ENCODE measurements around the gene LANCL3.

Gene LANCL3

GRCh38 chrX:37613933-37614332 is 42.5 kb downstream of the LANCL3 start:
- TF ChIP-seq ZBTB44 (tag by site-specific recombination; IDR thresholded peaks at IDR 0.05) (no peak), ZBTB8A (tag by site-specific recombination; IDR thresholded peaks at IDR 0.05) (no peak), ZSCAN30 (tag by site-specific recombination; IDR thresholded peaks at IDR 0.05) (no peak), ZNF514 (tag by site-specific recombination; IDR thresholded peaks at IDR 0.05) (no peak), ZBTB20 (tag by site-specific recombination; IDR thresholded peaks at IDR 0.05) (0 out of 2 replicates have a peak, but pooled peaks have one; percentile 20), TSHZ1 (tag by site-specific recombination; IDR thresholded peaks at IDR 0.05; ENCODE audit: borderline replicate concordance) (no peak)
- ChIA-PET CTCF (no interaction called here), POLR2A (no interaction called here)
- H3K36me3 ChIP-seq (ENCODE audit: control insufficient read depth in 2 of 2, insufficient read depth in 1 of 2, low read length in 2 of 2) = no peaks in the 10 kb centered on the region
- H3K4me1 ChIP-seq (ENCODE audit: control insufficient read depth, insufficient read depth, low read length) = no peaks in the 10 kb centered on the region
- H3K27ac ChIP-seq (ENCODE audit: extremely low read depth, low read depth, low read length) = no peak overlapping the region
- no peak overlapping the region for H3K4me3 ChIP-seq (ENCODE audit: low read depth, low read length)
- no peaks in the 10 kb centered on the region for H3K9me3 ChIP-seq (ENCODE audit: control insufficient read depth, insufficient read depth, low read depth, low read length)

- POLR2A ChIA-PET = no interaction called here
- Histone ChIP-seq H3K36me3 (ENCODE audit: control insufficient read depth in 2 of 2, insufficient read depth in 1 of 2, low read length in 2 of 2) (no peaks in the 10 kb centered on the region), H3K27ac (ENCODE audit: extremely low read depth, low read depth, low read length) (no peak overlapping the region), H3K4me3 (ENCODE audit: low read depth, low read length) (no peak overlapping the region), H3K9me3 (ENCODE audit: control insufficient read depth, insufficient read depth, low read depth, low read length) (no peaks in the 10 kb centered on the region), H3K4me1 (ENCODE audit: control insufficient read depth, insufficient read depth, low read length) (no peaks in the 10 kb centered on the region)
- CTCF ChIA-PET = interaction anchor here (0.5 to 1.4 kb wide), 2 partner anchors 118 to 299 kb away, joined by 3 read pairs; no protein-coding TSS in a partner anchor
- no peak for TF ChIP-seq ZBTB26 (tag by site-specific recombination; optimal IDR thresholded peaks at IDR 0.05)
- TF ChIP-seq ATF2 (tag by site-specific recombination; IDR thresholded peaks at IDR 0.05; ENCODE audit: low read depth) = no peak
Observed at GRCh38 chrX:37627602-37628001, 56.1 kb downstream of the LANCL3 start.

- Histone ChIP-seq H3K36me3 (ENCODE audit: control insufficient read depth in 2 of 2, insufficient read depth in 1 of 2, low read length in 2 of 2) (no peaks in the 10 kb centered on the region), H3K4me1 (ENCODE audit: control insufficient read depth, insufficient read depth, low read length) (no peaks in the 10 kb centered on the region), H3K9me3 (ENCODE audit: control insufficient read depth, insufficient read depth, low read depth, low read length) (no peaks in the 10 kb centered on the region), H3K4me3 (ENCODE audit: low read depth, low read length) (no peak overlapping the region), H3K27ac (ENCODE audit: extremely low read depth, low read depth, low read length) (no peak overlapping the region)
- TF ChIP-seq MEIS1 (CRISPR knock-in tag; IDR thresholded peaks at IDR 0.05; ENCODE audit: borderline replicate concordance) = no peak
- TF ChIP-seq ZNF391 (tag by site-specific recombination; IDR thresholded peaks at IDR 0.05; ENCODE audit: borderline replicate concordance, low read depth) = no peak
- no peak for TF ChIP-seq ZNF510 (tag by site-specific recombination; IDR thresholded peaks at IDR 0.05; ENCODE audit: insufficient replicate concordance)
- TF ChIP-seq ZNF214 (tag by site-specific recombination; IDR thresholded peaks at IDR 0.05; ENCODE audit: borderline replicate concordance) = no peak
- no peak for TF ChIP-seq ZNF2 (tag by site-specific recombination; IDR thresholded peaks at IDR 0.05)
- TF ChIP-seq AEBP2 (tag by site-specific recombination; IDR thresholded peaks at IDR 0.05; ENCODE audit: borderline replicate concordance) = no peak
- no peak for TF ChIP-seq ZNF560 (tag by site-specific recombination; IDR thresholded peaks at IDR 0.05; ENCODE audit: borderline replicate concordance)
- TF ChIP-seq ZNF677 (tag by site-specific recombination; IDR thresholded peaks at IDR 0.05) = no peak
- TF ChIP-seq ZBTB6 (tag by site-specific recombination; IDR thresholded peaks at IDR 0.05) = no peak
- TF ChIP-seq ZNF558 (tag by site-specific recombination; IDR thresholded peaks at IDR 0.05) = no peak
- no peak for TF ChIP-seq ZNF133 (tag by site-specific recombination; IDR thresholded peaks at IDR 0.05)
- TF ChIP-seq MYNN (tag by site-specific recombination; IDR thresholded peaks at IDR 0.05; ENCODE audit: borderline replicate concordance) = no peak
- ChIA-PET POLR2A (no interaction called here), CTCF (no interaction called here)
Observed at GRCh38 chrX:37638047-37638446, 66.6 kb downstream of the LANCL3 start.

All from HEK293 (cell line).